K562 (cell line): ENCODE measurements around the gene USP1. TPM values are rescaled to one million over a fixed set of nuclear protein-coding genes. Genes with fewer than 3 reads are reported as not detected.

Experiments used
- CEBPG ChIP-seq, 3 experiments: fragments of 200-800 bp in 1 of 3; sonication (Bioruptor generic) in 1 of 3; sonication (generic) in 1 of 3; formaldehyde crosslinking in 1 of 3; IDR thresholded peaks in 2 of 3; conservative IDR thresholded peaks in 1 of 3; 2 replicates each; pipeline versions ENCODE4 v1.6.1 to v1.8.0; 2016 to 2022; ENCODE audit warnings: missing compliant biosample characterization in 2 of 3, missing genetic modification characterization in 2 of 3, mild to moderate bottlenecking in 1 of 3, missing genetic modification reagents in 1 of 3
- MTF1 ChIP-seq: fragments of 250-450 bp; sonication (Bioruptor Pico); IDR thresholded peaks from 2 replicates; pipeline ENCODE4 v1.9.0; 2021; ENCODE audit warnings: moderate library complexity, mild to moderate bottlenecking, inconsistent platforms, borderline replicate concordance
- ZNF77 ChIP-seq: fragments of 250-450 bp; sonication (Bioruptor Pico); IDR thresholded peaks from 2 replicates; pipeline ENCODE4 v1.5.0; 2020
- polyA plus RNA-seq, 8 experiments: library from polyadenylated mRNA; depleted of rRNA in 4 of 8; stranded (reverse) in 5 of 8; unstranded in 3 of 8; fragments of >200 nt; fragmentation: Nextera tagmentation in 2 of 8; fragmentation: Illumina TruSeq in 1 of 8; extraction: Ambion mirVana in 2 of 8; extraction: Trizol in 1 of 8; gene quantifications; 2 replicates each; pipeline versions ENCODE4 v1.2.1 to v1.2.3, GENCODE V29; 2011 to 2014; ENCODE audit warnings: inconsistent platforms in 1 of 8, missing spikeins in 1 of 8
- total RNA-seq, 7 experiments: library from RNA; depleted of rRNA in 6 of 7; stranded (reverse); fragments of >200 nt in 6 of 7; fragmentation: Illumina TruSeq in 2 of 7; extraction: Trizol in 2 of 7; gene quantifications; 2 replicates each; pipeline versions ENCODE4 v1.2.1 to v1.2.3, GENCODE V29; 2011 to 2021; ENCODE audit warnings: low replicate concordance in 1 of 7
- TF ChIP-seq, protein P1 (sequence below): fragments of 450-650 bp; IDR thresholded peaks from 2 replicates; pipeline ENCODE4 v1.6.1; 2016; ENCODE audit warnings: mild to moderate bottlenecking, moderate library complexity
- TF ChIP-seq, protein P2 (sequence below): fragments of 250-450 bp; sonication (Bioruptor Pico); IDR thresholded peaks from 2 replicates; pipeline ENCODE4 v1.4.0; 2020
- TF ChIP-seq, protein P3 (sequence below): sonication (generic); formaldehyde crosslinking; IDR thresholded peaks from 2 replicates; pipeline ENCODE4 v1.4.0; 2020; ENCODE audit warnings: mild to moderate bottlenecking, missing genetic modification reagents

USP1 gene
- total and polyA plus RNA-seq, 9 of the 15 experiments (the other 6 are each of a cell fraction or from before 2014, with no cell fraction given): 27.3 to 87.9 (median 51.7) TPM

DNA sequence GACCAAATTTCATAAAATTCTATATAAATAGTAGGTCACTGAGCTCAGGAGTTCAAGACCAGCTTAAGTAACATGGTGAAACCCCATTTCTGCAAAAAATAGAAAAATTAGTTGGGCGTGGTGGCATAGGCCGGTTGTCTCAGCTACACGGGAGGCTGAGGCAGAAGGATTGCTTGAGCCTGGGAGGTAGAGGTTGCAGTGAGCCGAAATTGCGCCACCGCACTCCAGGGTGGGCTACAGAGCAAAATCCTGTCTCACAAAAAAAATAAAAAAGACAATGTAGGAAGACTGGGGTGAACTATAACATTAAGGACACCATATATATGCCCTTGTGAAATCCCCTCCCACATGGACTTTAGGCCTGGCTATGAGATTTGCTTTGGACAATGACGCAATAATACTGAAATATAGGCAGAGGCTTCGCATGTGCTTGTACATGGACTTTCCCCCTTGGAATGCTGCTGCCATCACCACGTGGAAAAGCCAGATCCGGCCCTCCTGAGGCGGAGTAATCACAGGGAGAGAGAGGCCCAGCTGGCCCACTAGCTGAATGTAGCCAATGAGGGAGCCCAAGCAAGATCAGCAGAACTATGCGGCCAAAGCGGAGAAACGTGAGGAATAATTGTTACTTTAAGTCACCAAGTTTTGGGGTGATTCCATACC is 13.1 kb upstream of the USP1 start (continued):
- TF ChIP-seq, protein P1, sequence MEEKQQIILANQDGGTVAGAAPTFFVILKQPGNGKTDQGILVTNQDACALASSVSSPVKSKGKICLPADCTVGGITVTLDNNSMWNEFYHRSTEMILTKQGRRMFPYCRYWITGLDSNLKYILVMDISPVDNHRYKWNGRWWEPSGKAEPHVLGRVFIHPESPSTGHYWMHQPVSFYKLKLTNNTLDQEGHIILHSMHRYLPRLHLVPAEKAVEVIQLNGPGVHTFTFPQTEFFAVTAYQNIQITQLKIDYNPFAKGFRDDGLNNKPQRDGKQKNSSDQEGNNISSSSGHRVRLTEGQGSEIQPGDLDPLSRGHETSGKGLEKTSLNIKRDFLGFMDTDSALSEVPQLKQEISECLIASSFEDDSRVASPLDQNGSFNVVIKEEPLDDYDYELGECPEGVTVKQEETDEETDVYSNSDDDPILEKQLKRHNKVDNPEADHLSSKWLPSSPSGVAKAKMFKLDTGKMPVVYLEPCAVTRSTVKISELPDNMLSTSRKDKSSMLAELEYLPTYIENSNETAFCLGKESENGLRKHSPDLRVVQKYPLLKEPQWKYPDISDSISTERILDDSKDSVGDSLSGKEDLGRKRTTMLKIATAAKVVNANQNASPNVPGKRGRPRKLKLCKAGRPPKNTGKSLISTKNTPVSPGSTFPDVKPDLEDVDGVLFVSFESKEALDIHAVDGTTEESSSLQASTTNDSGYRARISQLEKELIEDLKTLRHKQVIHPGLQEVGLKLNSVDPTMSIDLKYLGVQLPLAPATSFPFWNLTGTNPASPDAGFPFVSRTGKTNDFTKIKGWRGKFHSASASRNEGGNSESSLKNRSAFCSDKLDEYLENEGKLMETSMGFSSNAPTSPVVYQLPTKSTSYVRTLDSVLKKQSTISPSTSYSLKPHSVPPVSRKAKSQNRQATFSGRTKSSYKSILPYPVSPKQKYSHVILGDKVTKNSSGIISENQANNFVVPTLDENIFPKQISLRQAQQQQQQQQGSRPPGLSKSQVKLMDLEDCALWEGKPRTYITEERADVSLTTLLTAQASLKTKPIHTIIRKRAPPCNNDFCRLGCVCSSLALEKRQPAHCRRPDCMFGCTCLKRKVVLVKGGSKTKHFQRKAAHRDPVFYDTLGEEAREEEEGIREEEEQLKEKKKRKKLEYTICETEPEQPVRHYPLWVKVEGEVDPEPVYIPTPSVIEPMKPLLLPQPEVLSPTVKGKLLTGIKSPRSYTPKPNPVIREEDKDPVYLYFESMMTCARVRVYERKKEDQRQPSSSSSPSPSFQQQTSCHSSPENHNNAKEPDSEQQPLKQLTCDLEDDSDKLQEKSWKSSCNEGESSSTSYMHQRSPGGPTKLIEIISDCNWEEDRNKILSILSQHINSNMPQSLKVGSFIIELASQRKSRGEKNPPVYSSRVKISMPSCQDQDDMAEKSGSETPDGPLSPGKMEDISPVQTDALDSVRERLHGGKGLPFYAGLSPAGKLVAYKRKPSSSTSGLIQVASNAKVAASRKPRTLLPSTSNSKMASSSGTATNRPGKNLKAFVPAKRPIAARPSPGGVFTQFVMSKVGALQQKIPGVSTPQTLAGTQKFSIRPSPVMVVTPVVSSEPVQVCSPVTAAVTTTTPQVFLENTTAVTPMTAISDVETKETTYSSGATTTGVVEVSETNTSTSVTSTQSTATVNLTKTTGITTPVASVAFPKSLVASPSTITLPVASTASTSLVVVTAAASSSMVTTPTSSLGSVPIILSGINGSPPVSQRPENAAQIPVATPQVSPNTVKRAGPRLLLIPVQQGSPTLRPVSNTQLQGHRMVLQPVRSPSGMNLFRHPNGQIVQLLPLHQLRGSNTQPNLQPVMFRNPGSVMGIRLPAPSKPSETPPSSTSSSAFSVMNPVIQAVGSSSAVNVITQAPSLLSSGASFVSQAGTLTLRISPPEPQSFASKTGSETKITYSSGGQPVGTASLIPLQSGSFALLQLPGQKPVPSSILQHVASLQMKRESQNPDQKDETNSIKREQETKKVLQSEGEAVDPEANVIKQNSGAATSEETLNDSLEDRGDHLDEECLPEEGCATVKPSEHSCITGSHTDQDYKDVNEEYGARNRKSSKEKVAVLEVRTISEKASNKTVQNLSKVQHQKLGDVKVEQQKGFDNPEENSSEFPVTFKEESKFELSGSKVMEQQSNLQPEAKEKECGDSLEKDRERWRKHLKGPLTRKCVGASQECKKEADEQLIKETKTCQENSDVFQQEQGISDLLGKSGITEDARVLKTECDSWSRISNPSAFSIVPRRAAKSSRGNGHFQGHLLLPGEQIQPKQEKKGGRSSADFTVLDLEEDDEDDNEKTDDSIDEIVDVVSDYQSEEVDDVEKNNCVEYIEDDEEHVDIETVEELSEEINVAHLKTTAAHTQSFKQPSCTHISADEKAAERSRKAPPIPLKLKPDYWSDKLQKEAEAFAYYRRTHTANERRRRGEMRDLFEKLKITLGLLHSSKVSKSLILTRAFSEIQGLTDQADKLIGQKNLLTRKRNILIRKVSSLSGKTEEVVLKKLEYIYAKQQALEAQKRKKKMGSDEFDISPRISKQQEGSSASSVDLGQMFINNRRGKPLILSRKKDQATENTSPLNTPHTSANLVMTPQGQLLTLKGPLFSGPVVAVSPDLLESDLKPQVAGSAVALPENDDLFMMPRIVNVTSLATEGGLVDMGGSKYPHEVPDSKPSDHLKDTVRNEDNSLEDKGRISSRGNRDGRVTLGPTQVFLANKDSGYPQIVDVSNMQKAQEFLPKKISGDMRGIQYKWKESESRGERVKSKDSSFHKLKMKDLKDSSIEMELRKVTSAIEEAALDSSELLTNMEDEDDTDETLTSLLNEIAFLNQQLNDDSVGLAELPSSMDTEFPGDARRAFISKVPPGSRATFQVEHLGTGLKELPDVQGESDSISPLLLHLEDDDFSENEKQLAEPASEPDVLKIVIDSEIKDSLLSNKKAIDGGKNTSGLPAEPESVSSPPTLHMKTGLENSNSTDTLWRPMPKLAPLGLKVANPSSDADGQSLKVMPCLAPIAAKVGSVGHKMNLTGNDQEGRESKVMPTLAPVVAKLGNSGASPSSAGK: peak; percentile 47; the same call in 1 of the 2 replicates
- TF ChIP-seq CEBPG (CRISPR knock-in tag; IDR thresholded peaks at IDR 0.05): peak; percentile 85
- peak; percentile 77 to 87 for TF ChIP-seq CEBPG (tag; conservative IDR thresholded peaks at IDR 0.05 in 1 of 2, IDR thresholded peaks at IDR 0.05 in 1 of 2)
- TF ChIP-seq, protein P2, sequence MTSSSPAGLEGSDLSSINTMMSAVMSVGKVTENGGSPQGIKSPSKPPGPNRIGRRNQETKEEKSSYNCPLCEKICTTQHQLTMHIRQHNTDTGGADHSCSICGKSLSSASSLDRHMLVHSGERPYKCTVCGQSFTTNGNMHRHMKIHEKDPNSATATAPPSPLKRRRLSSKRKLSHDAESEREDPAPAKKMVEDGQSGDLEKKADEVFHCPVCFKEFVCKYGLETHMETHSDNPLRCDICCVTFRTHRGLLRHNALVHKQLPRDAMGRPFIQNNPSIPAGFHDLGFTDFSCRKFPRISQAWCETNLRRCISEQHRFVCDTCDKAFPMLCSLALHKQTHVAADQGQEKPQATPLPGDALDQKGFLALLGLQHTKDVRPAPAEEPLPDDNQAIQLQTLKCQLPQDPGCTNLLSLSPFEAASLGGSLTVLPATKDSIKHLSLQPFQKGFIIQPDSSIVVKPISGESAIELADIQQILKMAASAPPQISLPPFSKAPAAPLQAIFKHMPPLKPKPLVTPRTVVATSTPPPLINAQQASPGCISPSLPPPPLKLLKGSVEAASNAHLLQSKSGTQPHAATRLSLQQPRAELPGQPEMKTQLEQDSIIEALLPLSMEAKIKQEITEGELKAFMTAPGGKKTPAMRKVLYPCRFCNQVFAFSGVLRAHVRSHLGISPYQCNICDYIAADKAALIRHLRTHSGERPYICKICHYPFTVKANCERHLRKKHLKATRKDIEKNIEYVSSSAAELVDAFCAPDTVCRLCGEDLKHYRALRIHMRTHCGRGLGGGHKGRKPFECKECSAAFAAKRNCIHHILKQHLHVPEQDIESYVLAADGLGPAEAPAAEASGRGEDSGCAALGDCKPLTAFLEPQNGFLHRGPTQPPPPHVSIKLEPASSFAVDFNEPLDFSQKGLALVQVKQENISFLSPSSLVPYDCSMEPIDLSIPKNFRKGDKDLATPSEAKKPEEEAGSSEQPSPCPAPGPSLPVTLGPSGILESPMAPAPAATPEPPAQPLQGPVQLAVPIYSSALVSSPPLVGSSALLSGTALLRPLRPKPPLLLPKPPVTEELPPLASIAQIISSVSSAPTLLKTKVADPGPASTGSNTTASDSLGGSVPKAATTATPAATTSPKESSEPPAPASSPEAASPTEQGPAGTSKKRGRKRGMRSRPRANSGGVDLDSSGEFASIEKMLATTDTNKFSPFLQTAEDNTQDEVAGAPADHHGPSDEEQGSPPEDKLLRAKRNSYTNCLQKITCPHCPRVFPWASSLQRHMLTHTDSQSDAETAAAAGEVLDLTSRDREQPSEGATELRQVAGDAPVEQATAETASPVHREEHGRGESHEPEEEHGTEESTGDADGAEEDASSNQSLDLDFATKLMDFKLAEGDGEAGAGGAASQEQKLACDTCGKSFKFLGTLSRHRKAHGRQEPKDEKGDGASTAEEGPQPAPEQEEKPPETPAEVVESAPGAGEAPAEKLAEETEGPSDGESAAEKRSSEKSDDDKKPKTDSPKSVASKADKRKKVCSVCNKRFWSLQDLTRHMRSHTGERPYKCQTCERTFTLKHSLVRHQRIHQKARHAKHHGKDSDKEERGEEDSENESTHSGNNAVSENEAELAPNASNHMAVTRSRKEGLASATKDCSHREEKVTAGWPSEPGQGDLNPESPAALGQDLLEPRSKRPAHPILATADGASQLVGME (CRISPR knock-in tag): no peak
- TF ChIP-seq ZNF77 (CRISPR knock-in tag): no peak
- TF ChIP-seq, protein P3, sequence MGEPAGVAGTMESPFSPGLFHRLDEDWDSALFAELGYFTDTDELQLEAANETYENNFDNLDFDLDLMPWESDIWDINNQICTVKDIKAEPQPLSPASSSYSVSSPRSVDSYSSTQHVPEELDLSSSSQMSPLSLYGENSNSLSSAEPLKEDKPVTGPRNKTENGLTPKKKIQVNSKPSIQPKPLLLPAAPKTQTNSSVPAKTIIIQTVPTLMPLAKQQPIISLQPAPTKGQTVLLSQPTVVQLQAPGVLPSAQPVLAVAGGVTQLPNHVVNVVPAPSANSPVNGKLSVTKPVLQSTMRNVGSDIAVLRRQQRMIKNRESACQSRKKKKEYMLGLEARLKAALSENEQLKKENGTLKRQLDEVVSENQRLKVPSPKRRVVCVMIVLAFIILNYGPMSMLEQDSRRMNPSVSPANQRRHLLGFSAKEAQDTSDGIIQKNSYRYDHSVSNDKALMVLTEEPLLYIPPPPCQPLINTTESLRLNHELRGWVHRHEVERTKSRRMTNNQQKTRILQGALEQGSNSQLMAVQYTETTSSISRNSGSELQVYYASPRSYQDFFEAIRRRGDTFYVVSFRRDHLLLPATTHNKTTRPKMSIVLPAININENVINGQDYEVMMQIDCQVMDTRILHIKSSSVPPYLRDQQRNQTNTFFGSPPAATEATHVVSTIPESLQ (CRISPR knock-in tag): no peak
- no peak for TF ChIP-seq MTF1
